HepG2 (cell line): ENCODE data around the gene GGA3. TPM values are rescaled to one million over a fixed set of nuclear protein-coding genes. Genes with fewer than 3 reads are reported as not detected.

Source experiments
- HOXA3 ChIP-seq: sonication (generic); formaldehyde crosslinking; IDR thresholded peaks from 2 replicates; pipeline ENCODE4 v1.5.0; 2020; ENCODE audit warnings: missing genetic modification reagents
- MEF2D ChIP-seq: sonication (generic); formaldehyde crosslinking; IDR thresholded peaks from 2 replicates; pipeline ENCODE4 v1.5.1; 2020; ENCODE audit warnings: mild to moderate bottlenecking, missing genetic modification reagents
- NFIB ChIP-seq: sonication (generic); formaldehyde crosslinking; IDR thresholded peaks from 2 replicates; pipeline ENCODE4 v1.9.0; 2021; ENCODE audit warnings: missing genetic modification reagents, mild to moderate bottlenecking, borderline replicate concordance
- PHF20 ChIP-seq: sonication (generic); formaldehyde crosslinking; IDR thresholded peaks from 2 replicates; pipeline ENCODE4 v1.5.0; 2020; ENCODE audit warnings: mild to moderate bottlenecking, missing genetic modification reagents
- RAD21 ChIP-seq: fragments of 450-650 bp; formaldehyde crosslinking; IDR thresholded peaks from 2 replicates; pipeline ENCODE4 v1.5.0; 2020; ENCODE audit warnings: mild to moderate bottlenecking
- RARA ChIP-seq: IDR thresholded peaks from 2 replicates; pipeline ENCODE4 v1.6.1; 2016; ENCODE audit warnings: missing genetic modification reagents, missing compliant biosample characterization
- SRY ChIP-seq: sonication (generic); formaldehyde crosslinking; IDR thresholded peaks from 2 replicates; pipeline ENCODE4 v1.8.0; 2022; ENCODE audit warnings: mild to moderate bottlenecking, missing genetic modification reagents
- THAP8 ChIP-seq: sonication (generic); formaldehyde crosslinking; IDR thresholded peaks from 2 replicates; pipeline ENCODE4 v1.5.1; 2020; ENCODE audit warnings: missing genetic modification reagents, mild to moderate bottlenecking, borderline replicate concordance
- ZBTB3 ChIP-seq: sonication (generic); formaldehyde crosslinking; IDR thresholded peaks from 2 replicates; pipeline ENCODE4 v1.4.0; 2020; ENCODE audit warnings: low read depth, mild to moderate bottlenecking, moderate library complexity, missing genetic modification reagents, borderline replicate concordance
- ZNF30 ChIP-seq: sonication (generic); formaldehyde crosslinking; IDR thresholded peaks from 2 replicates; pipeline ENCODE4 v1.5.0; 2020; ENCODE audit warnings: mild to moderate bottlenecking, missing genetic modification reagents
- ZNF530 ChIP-seq: sonication (generic); formaldehyde crosslinking; IDR thresholded peaks from 2 replicates; pipeline ENCODE4 v1.5.0; 2020; ENCODE audit warnings: low read depth, mild to moderate bottlenecking, missing genetic modification reagents
- ZNF564 ChIP-seq: sonication (generic); formaldehyde crosslinking; IDR thresholded peaks from 2 replicates; pipeline ENCODE4 v1.8.1; 2023; ENCODE audit warnings: mild to moderate bottlenecking, missing genetic modification reagents
- ZNF570 ChIP-seq: sonication (generic); formaldehyde crosslinking; IDR thresholded peaks from 2 replicates; pipeline ENCODE4 v1.4.0; 2020; ENCODE audit warnings: mild to moderate bottlenecking, missing genetic modification reagents, borderline replicate concordance
- ZNF598 ChIP-seq: sonication (generic); formaldehyde crosslinking; IDR thresholded peaks from 2 replicates; pipeline ENCODE4 v1.5.1; 2020; ENCODE audit warnings: mild to moderate bottlenecking, missing genetic modification reagents, borderline replicate concordance
- ZNF605 ChIP-seq: sonication (generic); formaldehyde crosslinking; IDR thresholded peaks from 2 replicates; pipeline ENCODE4 v1.8.0; 2022; ENCODE audit warnings: mild to moderate bottlenecking, missing genetic modification reagents
- ZNF713 ChIP-seq: sonication (generic); formaldehyde crosslinking; IDR thresholded peaks from 2 replicates; pipeline ENCODE4 v1.4.0; 2020; ENCODE audit warnings: mild to moderate bottlenecking, missing genetic modification reagents
- ZNF772 ChIP-seq: sonication (generic); formaldehyde crosslinking; IDR thresholded peaks from 2 replicates; pipeline ENCODE4 v1.5.0; 2020; ENCODE audit warnings: mild to moderate bottlenecking, missing genetic modification reagents
- polyA plus RNA-seq, 8 experiments: library from polyadenylated mRNA; depleted of rRNA in 3 of 8; stranded (reverse) in 7 of 8; unstranded in 1 of 8; fragments of >200 nt; fragmentation: Illumina TruSeq in 4 of 8; extraction: Trizol in 4 of 8; gene quantifications; 2 replicates each; pipeline versions ENCODE4 v1.2.1 to v1.2.3, GENCODE V29; 2011 to 2016; ENCODE audit warnings: low read depth in 4 of 8, missing spikeins in 1 of 8, mixed read lengths in 1 of 8; ENCODE audit not compliant: insufficient read depth in 1 of 8
- total RNA-seq, 5 experiments: library from RNA; depleted of rRNA; stranded (reverse); fragments of >200 nt; fragmentation: Illumina TruSeq; extraction: Trizol; gene quantifications; 2 replicates each; pipeline ENCODE4 v1.2.3, GENCODE V29; 2016; ENCODE audit warnings: low read depth in 1 of 5
- TF ChIP-seq, protein P1 (sequence below): sonication (generic); formaldehyde crosslinking; IDR thresholded peaks from 2 replicates; pipeline ENCODE4 v1.5.0; 2020; ENCODE audit warnings: mild to moderate bottlenecking, missing genetic modification reagents
- TF ChIP-seq, protein P2 (sequence below): sonication (generic); formaldehyde crosslinking; IDR thresholded peaks from 2 replicates; pipeline ENCODE4 v1.8.0; 2022; ENCODE audit warnings: missing genetic modification reagents, low read depth, mild to moderate bottlenecking, borderline replicate concordance
- TF ChIP-seq, protein P3 (sequence below): sonication (generic); formaldehyde crosslinking; IDR thresholded peaks from 2 replicates; pipeline ENCODE4 v1.5.0; 2020; ENCODE audit warnings: missing genetic modification reagents
- TF ChIP-seq, protein P4 (sequence below): sonication (generic); formaldehyde crosslinking; IDR thresholded peaks from 2 replicates; pipeline ENCODE4 v1.4.0; 2020; ENCODE audit warnings: missing genetic modification reagents, borderline replicate concordance

GGA3 gene
- total and polyA plus RNA-seq, 2 of the 13 experiments (the other 11 are each of a cell fraction or from before 2014, with no cell fraction given): 28.4 to 43.7 TPM

- peak; percentile 78; the same call in 1 of the 2 replicates for TF ChIP-seq MEF2D (CRISPR knock-in tag)
- TF ChIP-seq, protein P1, sequence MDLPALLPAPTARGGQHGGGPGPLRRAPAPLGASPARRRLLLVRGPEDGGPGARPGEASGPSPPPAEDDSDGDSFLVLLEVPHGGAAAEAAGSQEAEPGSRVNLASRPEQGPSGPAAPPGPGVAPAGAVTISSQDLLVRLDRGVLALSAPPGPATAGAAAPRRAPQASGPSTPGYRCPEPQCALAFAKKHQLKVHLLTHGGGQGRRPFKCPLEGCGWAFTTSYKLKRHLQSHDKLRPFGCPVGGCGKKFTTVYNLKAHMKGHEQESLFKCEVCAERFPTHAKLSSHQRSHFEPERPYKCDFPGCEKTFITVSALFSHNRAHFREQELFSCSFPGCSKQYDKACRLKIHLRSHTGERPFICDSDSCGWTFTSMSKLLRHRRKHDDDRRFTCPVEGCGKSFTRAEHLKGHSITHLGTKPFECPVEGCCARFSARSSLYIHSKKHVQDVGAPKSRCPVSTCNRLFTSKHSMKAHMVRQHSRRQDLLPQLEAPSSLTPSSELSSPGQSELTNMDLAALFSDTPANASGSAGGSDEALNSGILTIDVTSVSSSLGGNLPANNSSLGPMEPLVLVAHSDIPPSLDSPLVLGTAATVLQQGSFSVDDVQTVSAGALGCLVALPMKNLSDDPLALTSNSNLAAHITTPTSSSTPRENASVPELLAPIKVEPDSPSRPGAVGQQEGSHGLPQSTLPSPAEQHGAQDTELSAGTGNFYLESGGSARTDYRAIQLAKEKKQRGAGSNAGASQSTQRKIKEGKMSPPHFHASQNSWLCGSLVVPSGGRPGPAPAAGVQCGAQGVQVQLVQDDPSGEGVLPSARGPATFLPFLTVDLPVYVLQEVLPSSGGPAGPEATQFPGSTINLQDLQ (CRISPR knock-in tag): peak; percentile 50; the same call in 1 of the 2 replicates
- TF ChIP-seq, protein P2, sequence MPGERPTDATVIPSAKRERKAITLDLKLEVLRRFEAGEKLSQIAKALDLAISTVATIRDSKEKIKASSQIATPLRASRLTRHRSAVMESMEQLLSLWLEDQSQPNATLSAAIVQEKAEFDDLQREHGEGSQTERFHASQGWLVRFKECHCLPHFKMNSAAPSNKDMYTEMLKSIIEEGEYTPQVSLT: no peak
- peak; percentile 63 for TF ChIP-seq RARA (CRISPR knock-in tag)
- TF ChIP-seq, protein P3, sequence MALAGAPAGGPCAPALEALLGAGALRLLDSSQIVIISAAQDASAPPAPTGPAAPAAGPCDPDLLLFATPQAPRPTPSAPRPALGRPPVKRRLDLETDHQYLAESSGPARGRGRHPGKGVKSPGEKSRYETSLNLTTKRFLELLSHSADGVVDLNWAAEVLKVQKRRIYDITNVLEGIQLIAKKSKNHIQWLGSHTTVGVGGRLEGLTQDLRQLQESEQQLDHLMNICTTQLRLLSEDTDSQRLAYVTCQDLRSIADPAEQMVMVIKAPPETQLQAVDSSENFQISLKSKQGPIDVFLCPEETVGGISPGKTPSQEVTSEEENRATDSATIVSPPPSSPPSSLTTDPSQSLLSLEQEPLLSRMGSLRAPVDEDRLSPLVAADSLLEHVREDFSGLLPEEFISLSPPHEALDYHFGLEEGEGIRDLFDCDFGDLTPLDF: no peak
- TF ChIP-seq ZNF772 (CRISPR knock-in tag): 0 out of 2 replicates have a peak, but pooled peaks have one; percentile 63
- peak; percentile 70 for TF ChIP-seq RAD21 (CRISPR knock-in tag)
- TF ChIP-seq ZNF570 (CRISPR knock-in tag): 0 out of 2 replicates have a peak, but pooled peaks have one; percentile 35
- TF ChIP-seq ZNF598 (CRISPR knock-in tag): peak; percentile 88; the same call in 1 of the 2 replicates
- peak; percentile 56; the same call in 1 of the 2 replicates for TF ChIP-seq THAP8
- TF ChIP-seq SRY (CRISPR knock-in tag): no peak
- TF ChIP-seq PHF20: peak; percentile 48; the same call in 1 of the 2 replicates
- peak; percentile 89 for TF ChIP-seq HOXA3
- TF ChIP-seq ZNF605 (CRISPR knock-in tag): 0 out of 2 replicates have a peak, but pooled peaks have one; percentile 9
- no peak for TF ChIP-seq ZNF530
- TF ChIP-seq ZNF564: peak; percentile 41; the same call in 1 of the 2 replicates
- peak; percentile 40; the same call in 1 of the 2 replicates for TF ChIP-seq ZBTB3 (CRISPR knock-in tag)
- TF ChIP-seq, protein P4, sequence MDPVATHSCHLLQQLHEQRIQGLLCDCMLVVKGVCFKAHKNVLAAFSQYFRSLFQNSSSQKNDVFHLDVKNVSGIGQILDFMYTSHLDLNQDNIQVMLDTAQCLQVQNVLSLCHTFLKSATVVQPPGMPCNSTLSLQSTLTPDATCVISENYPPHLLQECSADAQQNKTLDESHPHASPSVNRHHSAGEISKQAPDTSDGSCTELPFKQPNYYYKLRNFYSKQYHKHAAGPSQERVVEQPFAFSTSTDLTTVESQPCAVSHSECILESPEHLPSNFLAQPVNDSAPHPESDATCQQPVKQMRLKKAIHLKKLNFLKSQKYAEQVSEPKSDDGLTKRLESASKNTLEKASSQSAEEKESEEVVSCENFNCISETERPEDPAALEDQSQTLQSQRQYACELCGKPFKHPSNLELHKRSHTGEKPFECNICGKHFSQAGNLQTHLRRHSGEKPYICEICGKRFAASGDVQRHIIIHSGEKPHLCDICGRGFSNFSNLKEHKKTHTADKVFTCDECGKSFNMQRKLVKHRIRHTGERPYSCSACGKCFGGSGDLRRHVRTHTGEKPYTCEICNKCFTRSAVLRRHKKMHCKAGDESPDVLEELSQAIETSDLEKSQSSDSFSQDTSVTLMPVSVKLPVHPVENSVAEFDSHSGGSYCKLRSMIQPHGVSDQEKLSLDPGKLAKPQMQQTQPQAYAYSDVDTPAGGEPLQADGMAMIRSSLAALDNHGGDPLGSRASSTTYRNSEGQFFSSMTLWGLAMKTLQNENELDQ (CRISPR knock-in tag): no peak
- no peak for TF ChIP-seq ZNF713
- TF ChIP-seq NFIB: no peak
- no peak for TF ChIP-seq ZNF30 (CRISPR knock-in tag)
Measured at GRCh38 chr17:75308732-75309629, 47.6 kb upstream of the GGA3 start (continued).
